Measurements from ENCODE around the gene SNTA1. TPM values are rescaled to one million over a fixed set of nuclear protein-coding genes. Genes with fewer than 3 reads are reported as not detected.

Gene SNTA1
- total and polyA plus RNA-seq, 10 donors = 2.4 to 8.7 (median 4.4) TPM

DNA sequence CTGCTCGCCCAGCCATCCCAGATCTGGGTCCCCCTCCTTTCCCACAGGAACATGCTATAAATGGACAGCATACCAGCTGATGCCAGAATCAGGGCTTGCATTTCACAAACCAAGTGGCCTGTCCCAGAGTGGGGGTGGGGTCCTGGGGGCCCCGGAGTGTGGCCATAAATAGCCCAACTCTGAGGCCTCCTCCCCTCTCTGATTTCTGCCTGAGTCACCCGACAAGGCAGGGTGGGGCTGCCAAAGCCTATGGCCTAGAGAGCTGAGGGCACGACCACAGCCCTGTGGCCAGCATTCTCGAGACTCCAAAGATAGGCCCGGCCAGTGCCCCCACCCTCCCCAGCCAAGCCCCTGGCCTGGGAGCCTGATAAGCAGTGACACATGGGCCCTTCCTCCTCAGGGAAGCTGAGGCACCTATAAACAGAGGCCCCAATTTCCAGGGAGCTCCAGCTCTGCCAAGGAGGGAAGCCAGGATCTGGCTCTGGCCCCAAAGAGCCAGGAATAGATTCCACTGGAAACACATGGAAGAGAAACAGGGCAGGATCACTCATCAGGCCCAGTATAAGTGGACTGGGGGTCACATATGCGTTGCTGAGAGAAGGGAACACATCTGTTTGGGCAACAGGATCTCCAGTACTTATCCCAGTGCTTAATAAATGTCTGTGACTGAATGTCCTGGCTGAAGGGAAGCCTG lies 20.3 kb downstream of the SNTA1 start:
- WGBS, 5 donors = 54 to 86% (median 73%) methylated on average over 5 to 7 of the region's 7 CpGs
- TF ChIP-seq, protein P1, sequence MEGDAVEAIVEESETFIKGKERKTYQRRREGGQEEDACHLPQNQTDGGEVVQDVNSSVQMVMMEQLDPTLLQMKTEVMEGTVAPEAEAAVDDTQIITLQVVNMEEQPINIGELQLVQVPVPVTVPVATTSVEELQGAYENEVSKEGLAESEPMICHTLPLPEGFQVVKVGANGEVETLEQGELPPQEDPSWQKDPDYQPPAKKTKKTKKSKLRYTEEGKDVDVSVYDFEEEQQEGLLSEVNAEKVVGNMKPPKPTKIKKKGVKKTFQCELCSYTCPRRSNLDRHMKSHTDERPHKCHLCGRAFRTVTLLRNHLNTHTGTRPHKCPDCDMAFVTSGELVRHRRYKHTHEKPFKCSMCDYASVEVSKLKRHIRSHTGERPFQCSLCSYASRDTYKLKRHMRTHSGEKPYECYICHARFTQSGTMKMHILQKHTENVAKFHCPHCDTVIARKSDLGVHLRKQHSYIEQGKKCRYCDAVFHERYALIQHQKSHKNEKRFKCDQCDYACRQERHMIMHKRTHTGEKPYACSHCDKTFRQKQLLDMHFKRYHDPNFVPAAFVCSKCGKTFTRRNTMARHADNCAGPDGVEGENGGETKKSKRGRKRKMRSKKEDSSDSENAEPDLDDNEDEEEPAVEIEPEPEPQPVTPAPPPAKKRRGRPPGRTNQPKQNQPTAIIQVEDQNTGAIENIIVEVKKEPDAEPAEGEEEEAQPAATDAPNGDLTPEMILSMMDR (IDR thresholded peaks at IDR 0.05 in 8 of 11, conservative IDR thresholded peaks at IDR 0.05 in 3 of 11) = no peak
- TF ChIP-seq POLR2A (IDR thresholded peaks at IDR 0.05) (no peak), POLR2AphosphoS5 (IDR thresholded peaks at IDR 0.05) (no peak)
- Histone ChIP-seq H3K27ac (peak overlapping the region in 1 of 8 donors; percentile 35), H3K36me3 (no peaks in the 10 kb centered on the region), H3K9me3 (no peaks in the 10 kb centered on the region), H3K27me3 (replicated peaks in 1 of 7) (no peaks in the 10 kb centered on the region), H3K4me3 (no peak overlapping the region), H3K4me1 (no peaks in the 10 kb centered on the region)
- intact Hi-C loops (cut with DNase I; ENCODE audit: low total_unique reads) = no loop called here
- DNase-seq = no peak

DNA sequence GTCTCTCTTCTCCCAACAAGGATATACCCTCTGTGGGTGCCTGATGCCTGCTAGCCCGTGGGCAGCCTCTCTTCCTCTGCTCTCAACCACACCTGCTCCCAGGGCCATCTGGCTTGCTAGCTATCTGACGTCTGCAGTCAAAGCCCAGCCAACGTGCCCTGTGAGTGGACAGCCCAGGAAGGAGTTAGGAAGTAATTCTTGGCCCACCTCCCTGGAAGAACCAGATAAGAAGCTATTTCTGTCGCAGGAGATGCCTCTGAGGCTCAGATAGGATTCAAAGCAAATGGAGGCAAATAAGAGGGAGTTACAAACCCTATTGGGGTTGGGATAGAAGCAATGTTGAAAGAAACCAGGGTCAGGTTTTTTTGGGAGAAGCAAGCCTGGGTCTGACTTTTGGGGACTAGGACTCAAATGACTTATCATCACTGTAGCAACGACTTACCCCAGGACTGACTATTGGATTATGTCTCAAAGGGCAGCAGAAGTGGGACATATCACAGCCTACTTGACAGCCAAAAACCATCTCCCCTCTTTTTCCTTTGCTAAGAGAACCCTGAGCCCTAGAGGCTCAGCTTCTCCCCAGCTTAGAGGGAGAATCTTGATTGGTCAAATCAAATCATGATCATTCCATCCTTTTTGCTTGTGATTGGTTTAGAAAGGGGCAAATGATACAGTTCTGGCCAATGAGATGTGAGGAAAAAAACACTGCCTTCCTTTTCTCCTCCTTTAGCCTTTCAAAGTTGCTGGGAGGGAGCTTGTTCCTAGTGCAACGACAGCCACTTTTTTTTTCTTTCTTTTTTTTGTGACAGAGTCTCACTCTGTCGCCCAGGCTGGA lies 24.2 kb downstream of the SNTA1 start:
- H3K4me3 ChIP-seq = no peak overlapping the region
- H3K4me1 ChIP-seq = no peaks in the 10 kb centered on the region
- H3K27me3 ChIP-seq (replicated peaks in 1 of 7) = no peaks in the 10 kb centered on the region
- no peaks in the 10 kb centered on the region for H3K9me3 ChIP-seq
- no peak for TF ChIP-seq POLR2A (IDR thresholded peaks at IDR 0.05)
- TF ChIP-seq, protein P1 (IDR thresholded peaks at IDR 0.05 in 8 of 11, conservative IDR thresholded peaks at IDR 0.05 in 3 of 11) = no peak
- TF ChIP-seq POLR2AphosphoS5 (IDR thresholded peaks at IDR 0.05) = no peak
- no peak overlapping the region for H3K27ac ChIP-seq
- H3K36me3 ChIP-seq = peaks cover 0 to 3% (median 0%) of the 10 kb centered on the region in 6 donors
- DNase-seq = no peak
- 52 to 68% (median 56%) methylated on average over 7 of the region's 7 CpGs for WGBS, 5 donors
- intact Hi-C loops (cut with DNase I; ENCODE audit: low total_unique reads) = no loop called here

DNA sequence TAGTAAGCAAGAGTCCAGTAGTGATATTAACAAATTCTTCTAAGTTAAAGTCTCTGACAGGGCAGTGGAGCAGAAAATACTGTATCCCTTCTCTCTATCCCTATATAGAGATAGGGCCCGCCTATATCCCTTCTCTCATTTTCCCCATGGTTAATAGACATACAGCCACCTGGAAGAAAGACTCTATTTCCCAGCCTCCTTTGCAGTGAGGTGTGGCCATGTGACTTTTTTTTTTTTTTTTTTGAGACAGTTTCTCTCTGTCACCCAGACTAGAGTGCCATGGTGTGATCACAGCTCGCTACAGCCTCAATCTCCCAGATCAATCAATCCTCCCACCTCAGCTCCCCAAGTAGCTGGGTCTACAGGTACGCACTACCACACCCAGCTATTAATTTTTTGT lies 25.5 kb downstream of the SNTA1 start:
- H3K4me1 ChIP-seq = no peaks in the 10 kb centered on the region
- peaks cover 0 to 3% (median 0%) of the 10 kb centered on the region in 6 donors for H3K36me3 ChIP-seq
- no peaks in the 10 kb centered on the region for H3K27me3 ChIP-seq (replicated peaks in 1 of 7)
- H3K27ac ChIP-seq = no peak overlapping the region
- TF ChIP-seq, protein P1 (IDR thresholded peaks at IDR 0.05 in 8 of 11, conservative IDR thresholded peaks at IDR 0.05 in 3 of 11) = no peak
- TF ChIP-seq POLR2A (IDR thresholded peaks at IDR 0.05) (no peak), POLR2AphosphoS5 (IDR thresholded peaks at IDR 0.05) (no peak)
- intact Hi-C loops (cut with DNase I; ENCODE audit: low total_unique reads) = no loop called here
- no peak overlapping the region for H3K4me3 ChIP-seq
- H3K9me3 ChIP-seq = no peaks in the 10 kb centered on the region
- DNase-seq = no peak
- WGBS, 5 donors = 87 to 100% (median 94%) methylated on average over 3 of the region's 3 CpGs

DNA sequence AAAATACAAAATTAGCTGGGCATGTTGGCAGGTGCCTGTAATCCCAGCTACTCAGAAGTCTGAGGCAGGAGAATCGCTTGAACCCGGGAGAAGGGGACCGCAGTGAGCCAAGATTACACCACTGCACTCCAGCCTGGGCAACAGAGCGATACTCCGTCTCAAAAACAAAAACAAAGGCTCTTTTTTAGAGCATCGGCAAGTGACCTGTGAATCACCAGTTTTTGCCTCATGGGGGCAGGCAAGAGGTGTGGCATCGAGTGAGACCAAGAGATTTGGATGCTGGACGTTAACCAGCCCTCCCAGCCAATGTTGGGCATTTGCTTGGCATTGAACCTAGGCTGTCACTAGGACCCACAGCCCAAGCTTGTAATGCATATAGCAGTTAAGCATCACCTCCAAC lies 27.6 kb downstream of the SNTA1 start:
- Histone ChIP-seq H3K27ac (no peak overlapping the region), H3K9me3 (no peaks in the 10 kb centered on the region), H3K4me1 (no peaks in the 10 kb centered on the region), H3K27me3 (replicated peaks in 1 of 7) (no peaks in the 10 kb centered on the region), H3K4me3 (no peak overlapping the region), H3K36me3 (peaks cover 0 to 23% (median 5%) of the 10 kb centered on the region in 6 donors)
- TF ChIP-seq POLR2A (IDR thresholded peaks at IDR 0.05) (no peak), POLR2AphosphoS5 (IDR thresholded peaks at IDR 0.05) (no peak)
- TF ChIP-seq, protein P1 (IDR thresholded peaks at IDR 0.05 in 8 of 11, conservative IDR thresholded peaks at IDR 0.05 in 3 of 11) = peak in 3 of 11 experiments; percentile 17 to 38 (median 26)
- intact Hi-C loops (cut with DNase I; ENCODE audit: low total_unique reads) = no loop called here
- no peak for DNase-seq
- 57 to 76% (median 65%) methylated on average over 8 of the region's 8 CpGs for WGBS, 5 donors

Measured in spleen (tissue), 11 donors.